Progenitor cell of endocrine pancreas (in vitro differentiated cells): Measurements from ENCODE around the gene PRAC2. TPM values are rescaled to one million over a fixed set of nuclear protein-coding genes. Genes with fewer than 3 reads are reported as not detected.
"Not testable (repeated sequence)": the region's sequence is repeated elsewhere in the genome, so short reads cannot be mapped to it uniquely, and the experiment has no call there.

Experiments used
- DNase-seq: peaks from one replicate; pipeline ENCODE4 v3.0.0; 2021; ENCODE audit warnings: low spot score; ENCODE audit not compliant: unreplicated experiment
- H3K27ac Mint-ChIP-seq: 2 replicates; pipeline ENCODE4 v1.8.0; 2021; ENCODE audit warnings: mild to moderate bottlenecking, moderate library complexity, mixed read lengths
- H3K27me3 Mint-ChIP-seq: 2 replicates; pipeline ENCODE4 v1.8.0; 2021; ENCODE audit warnings: mixed read lengths
- H3K36me3 Mint-ChIP-seq: 2 replicates; pipeline ENCODE4 v1.8.0; 2022; ENCODE audit warnings: mixed read lengths; ENCODE audit not compliant: insufficient read depth
- H3K4me1 Mint-ChIP-seq: 2 replicates; pipeline ENCODE4 v1.8.0; 2021; ENCODE audit warnings: low read depth, mixed read lengths
- H3K4me3 Mint-ChIP-seq: 2 replicates; pipeline ENCODE4 v1.8.0; 2021; ENCODE audit warnings: low read depth, mild to moderate bottlenecking, moderate library complexity, mixed read lengths
- H3K9me3 Mint-ChIP-seq: 2 replicates; pipeline ENCODE4 v1.8.0; 2021; ENCODE audit warnings: low read depth, mixed read lengths
- total RNA-seq: library from RNA; stranded (reverse); gene quantifications from 2 replicates; pipeline ENCODE4 v1.2.1, GENCODE V29; 2021
- TF ChIP-seq, protein P1 (sequence below): fragments of 200-600 bp; sonication (generic); IDR thresholded peaks from one replicate; pipeline ENCODE4 v1.5.0; 2021; ENCODE audit warnings: antibody characterized with exemption, mild to moderate bottlenecking; ENCODE audit not compliant: unreplicated experiment

The PRAC2 gene
- total RNA-seq, 1 donor from 2014 or later, result not detected

GRCh38 chr17:48711128-48711527 is 11.9 kb upstream of the PRAC2 start:
- Mint-ChIP-seq H3K27me3 (peaks cover 91% of the 10 kb centered on the region), H3K27ac (no peak overlapping the region), H3K36me3 (no peaks in the 10 kb centered on the region), H3K9me3 (no peaks in the 10 kb centered on the region), H3K4me3 (no peak overlapping the region), H3K4me1 (no peaks in the 10 kb centered on the region)
- DNase-seq, result no peak
- TF ChIP-seq, protein P1, sequence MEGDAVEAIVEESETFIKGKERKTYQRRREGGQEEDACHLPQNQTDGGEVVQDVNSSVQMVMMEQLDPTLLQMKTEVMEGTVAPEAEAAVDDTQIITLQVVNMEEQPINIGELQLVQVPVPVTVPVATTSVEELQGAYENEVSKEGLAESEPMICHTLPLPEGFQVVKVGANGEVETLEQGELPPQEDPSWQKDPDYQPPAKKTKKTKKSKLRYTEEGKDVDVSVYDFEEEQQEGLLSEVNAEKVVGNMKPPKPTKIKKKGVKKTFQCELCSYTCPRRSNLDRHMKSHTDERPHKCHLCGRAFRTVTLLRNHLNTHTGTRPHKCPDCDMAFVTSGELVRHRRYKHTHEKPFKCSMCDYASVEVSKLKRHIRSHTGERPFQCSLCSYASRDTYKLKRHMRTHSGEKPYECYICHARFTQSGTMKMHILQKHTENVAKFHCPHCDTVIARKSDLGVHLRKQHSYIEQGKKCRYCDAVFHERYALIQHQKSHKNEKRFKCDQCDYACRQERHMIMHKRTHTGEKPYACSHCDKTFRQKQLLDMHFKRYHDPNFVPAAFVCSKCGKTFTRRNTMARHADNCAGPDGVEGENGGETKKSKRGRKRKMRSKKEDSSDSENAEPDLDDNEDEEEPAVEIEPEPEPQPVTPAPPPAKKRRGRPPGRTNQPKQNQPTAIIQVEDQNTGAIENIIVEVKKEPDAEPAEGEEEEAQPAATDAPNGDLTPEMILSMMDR, result no peak

DNA sequence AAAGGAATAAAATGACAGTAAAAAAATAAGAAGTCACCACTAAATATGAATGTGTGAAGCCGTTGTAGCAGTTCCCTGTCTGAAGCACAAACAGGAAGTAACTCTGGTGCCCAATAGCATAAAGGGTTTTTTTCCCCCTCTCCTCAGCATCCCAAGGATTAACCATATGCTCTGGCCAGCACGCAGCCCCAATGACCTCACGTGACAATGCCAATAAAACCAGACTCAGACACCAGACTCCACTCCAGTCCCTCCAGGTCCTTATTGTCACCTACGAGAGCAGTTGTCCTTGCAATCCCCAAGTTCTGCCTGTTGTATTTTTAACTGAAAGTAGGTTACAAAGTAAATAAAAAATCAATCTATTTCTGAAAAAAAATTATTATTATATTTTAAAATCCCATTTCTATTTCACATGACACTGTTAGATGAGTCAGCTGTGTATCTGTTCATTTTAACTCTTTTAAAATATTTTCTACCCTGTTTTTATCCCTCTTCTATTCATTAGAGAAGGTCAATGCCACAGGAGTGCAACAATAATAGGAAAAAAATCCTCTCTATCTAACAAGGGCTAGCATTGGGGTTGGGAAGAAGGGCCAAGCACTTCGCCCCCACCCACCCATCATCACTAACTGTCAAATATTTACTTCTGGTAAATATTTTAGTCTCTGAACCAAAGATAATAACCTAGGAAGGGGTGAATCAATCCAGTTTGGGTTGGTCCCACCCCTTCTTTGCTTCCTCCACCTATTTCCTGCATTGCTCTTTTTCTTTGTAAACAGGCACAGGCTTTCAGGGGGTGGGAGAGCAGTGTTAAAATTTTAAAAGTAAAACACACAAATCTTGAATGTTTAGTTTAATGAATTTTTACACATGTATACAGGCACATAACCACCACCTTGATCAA is 7.2 kb upstream of the PRAC2 start:
- H3K9me3 Mint-ChIP-seq, result no peaks in the 10 kb centered on the region
- peaks cover 91% of the 10 kb centered on the region for H3K27me3 Mint-ChIP-seq
- H3K36me3 Mint-ChIP-seq, result no peaks in the 10 kb centered on the region
- DNase-seq, result no peak
- no peak overlapping the region for H3K27ac Mint-ChIP-seq
- peaks cover 2% of the 10 kb centered on the region for H3K4me1 Mint-ChIP-seq
- no peak overlapping the region for H3K4me3 Mint-ChIP-seq
- TF ChIP-seq, protein P1, result no peak

GRCh38 chr17:48716549-48716948 is 6.4 kb upstream of the PRAC2 start:
- H3K4me3 Mint-ChIP-seq, H3K9me3 Mint-ChIP-seq, H3K27ac Mint-ChIP-seq, DNase-seq, H3K36me3 Mint-ChIP-seq, H3K4me1 Mint-ChIP-seq: not testable (repeated sequence)
- peaks cover 92% of the 10 kb centered on the region for H3K27me3 Mint-ChIP-seq

DNA sequence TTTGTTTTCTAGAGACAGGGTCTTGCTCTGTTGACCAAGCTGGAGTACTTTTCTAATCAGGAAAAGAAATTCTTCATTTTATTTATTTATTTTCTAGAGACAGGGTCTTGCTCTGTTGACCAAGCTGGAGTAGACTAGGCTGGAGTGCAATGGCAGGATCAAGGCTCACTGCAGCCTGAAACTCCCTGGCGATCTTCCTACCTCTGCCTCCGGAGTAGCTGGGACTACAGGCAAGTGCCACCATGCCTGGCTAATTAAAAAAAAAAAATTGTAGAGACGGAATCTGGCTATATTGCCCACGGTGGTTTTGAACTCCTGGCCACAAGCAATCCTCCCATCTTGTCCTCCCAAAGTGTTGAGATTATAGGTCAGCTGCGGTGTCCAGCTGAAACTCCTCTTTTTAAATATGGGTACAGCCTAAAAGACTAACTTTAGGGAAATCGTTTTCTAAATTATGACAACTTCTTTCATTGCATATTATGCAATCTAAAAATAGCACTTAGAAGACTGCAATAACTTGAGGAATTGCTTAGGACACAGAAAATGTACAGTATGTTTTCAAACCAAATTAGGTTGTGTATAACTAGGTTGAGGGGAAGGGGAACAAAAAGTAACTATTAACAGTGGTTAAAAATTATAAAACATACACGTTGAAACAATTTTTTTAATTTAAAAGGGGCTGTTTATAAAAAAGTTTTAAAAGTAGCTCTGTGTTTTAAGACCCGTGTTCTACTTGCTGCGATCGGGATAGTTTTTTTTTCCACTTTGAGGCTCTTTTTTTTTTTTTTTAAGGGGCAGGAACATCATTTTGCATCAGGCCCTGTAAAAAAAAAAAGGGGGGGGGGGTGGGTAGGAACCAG is 5.4 kb upstream of the PRAC2 start:
- Mint-ChIP-seq H3K4me1 (peaks cover 2% of the 10 kb centered on the region), H3K36me3 (no peaks in the 10 kb centered on the region), H3K27ac (peak overlapping the region; percentile 77), H3K9me3 (no peaks in the 10 kb centered on the region), H3K27me3 (peaks cover 97% of the 10 kb centered on the region), H3K4me3 (no peak overlapping the region)
- TF ChIP-seq, protein P1, result no peak
- no peak for DNase-seq

DNA sequence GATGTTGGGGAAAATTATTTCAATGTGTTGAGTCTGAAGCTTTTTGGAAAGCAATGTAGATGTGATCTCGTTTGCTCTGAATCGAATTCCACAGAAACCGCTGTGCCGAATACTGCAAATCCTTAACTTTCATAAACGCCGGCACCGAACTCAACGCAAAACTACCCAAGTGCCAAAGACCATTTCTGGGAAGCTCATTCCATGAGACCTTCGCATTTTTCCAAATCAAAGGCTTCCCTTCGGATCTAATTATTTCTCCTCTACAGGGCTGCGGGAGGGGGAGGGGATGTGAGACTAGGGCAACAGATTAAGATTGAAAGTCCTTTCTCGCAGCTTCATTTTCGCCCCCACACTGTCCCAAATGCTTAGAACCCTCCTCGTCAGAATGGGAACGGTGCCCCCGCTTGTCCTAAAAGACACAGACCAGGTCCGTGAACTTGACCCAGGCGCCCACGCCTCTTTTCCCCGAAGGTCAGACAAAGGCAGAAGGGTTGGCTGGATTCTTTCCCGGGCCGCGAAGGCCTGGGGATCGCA is 4.7 kb upstream of the PRAC2 start:
- Mint-ChIP-seq H3K4me1 (peaks cover 2% of the 10 kb centered on the region), H3K27me3 (peaks cover 99% of the 10 kb centered on the region), H3K4me3 (no peak overlapping the region), H3K9me3 (no peaks in the 10 kb centered on the region), H3K27ac (peak overlapping the region; percentile 77), H3K36me3 (no peaks in the 10 kb centered on the region)
- DNase-seq, result no peak
- TF ChIP-seq, protein P1, result no peak
